ENCODE data around the gene ACOX3.

The ACOX3 gene

DNA sequence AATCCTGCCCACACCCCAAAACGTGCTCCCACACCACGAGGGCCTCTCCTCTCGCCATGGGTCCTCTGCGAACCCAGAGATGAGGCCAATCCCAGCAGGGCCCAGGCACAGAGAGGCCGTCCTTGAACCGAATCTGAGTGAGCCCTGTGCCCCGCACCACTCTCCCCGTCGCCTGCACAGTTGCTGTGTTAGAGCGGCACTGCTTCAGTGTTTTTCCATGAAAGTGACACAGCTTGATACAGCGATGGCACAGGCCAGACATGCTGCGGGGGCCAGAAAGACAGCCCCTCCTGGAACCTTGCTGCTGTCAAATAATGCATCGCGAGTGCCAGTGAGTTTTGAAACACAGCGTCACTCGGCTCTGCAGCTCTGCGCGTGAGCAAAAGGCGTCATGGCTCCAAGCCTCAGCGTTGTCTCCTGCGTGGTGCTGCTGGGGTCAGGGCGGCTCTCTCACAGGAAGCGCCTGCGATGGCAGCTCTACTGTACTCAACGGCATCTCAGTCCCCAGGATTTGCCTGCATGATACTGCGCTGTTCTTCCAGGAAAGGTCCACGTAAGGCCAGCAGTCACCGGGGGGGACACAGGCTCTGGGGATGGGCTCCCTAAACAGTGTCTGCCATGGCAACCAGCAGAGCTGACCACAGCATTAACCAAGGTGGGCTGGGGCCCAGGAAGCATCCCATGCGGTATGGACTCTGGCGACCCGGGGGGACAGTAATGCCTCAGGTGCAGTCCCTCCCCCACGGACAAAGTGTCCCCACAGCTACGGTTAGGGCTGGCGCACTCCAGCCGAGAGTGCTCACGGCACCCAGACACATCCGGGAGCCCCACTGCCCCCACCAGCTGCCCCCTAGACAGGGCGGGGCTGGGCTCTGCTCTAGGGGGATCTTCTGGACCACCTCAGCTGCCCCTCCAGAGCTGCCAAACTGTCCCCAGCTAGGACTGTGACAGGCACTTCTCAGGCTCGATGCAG, 63.1 kb downstream of the ACOX3 start:
- Histone ChIP-seq H3K9me3 (ENCODE audit: control insufficient read depth, low read length) (no peaks in the 10 kb centered on the region), H3K36me3 (ENCODE audit: control insufficient read depth, insufficient read depth, low read length, severe bottlenecking) (peaks cover 18% of the 10 kb centered on the region), H3K4me3 (ENCODE audit: low read length) (no peak overlapping the region), H3K4me1 (ENCODE audit: control insufficient read depth, insufficient read depth, low read length) (no peaks in the 10 kb centered on the region), H3K9ac (ENCODE audit: low read length) (no peak overlapping the region), H3K27me3 (replicated peaks; ENCODE audit: control insufficient read depth, insufficient read depth, low read length) (no peaks in the 10 kb centered on the region)
- no peak for DNase-seq (ENCODE audit: low read depth)

- DNase-seq (ENCODE audit: low read depth): no peak
- Histone ChIP-seq H3K27me3 (replicated peaks; ENCODE audit: control insufficient read depth, insufficient read depth, low read length) (no peaks in the 10 kb centered on the region), H3K9me3 (ENCODE audit: control insufficient read depth, low read length) (no peaks in the 10 kb centered on the region), H3K9ac (ENCODE audit: low read length) (no peak overlapping the region), H3K4me1 (ENCODE audit: control insufficient read depth, insufficient read depth, low read length) (no peaks in the 10 kb centered on the region), H3K36me3 (ENCODE audit: control insufficient read depth, insufficient read depth, low read length, severe bottlenecking) (peaks cover 18% of the 10 kb centered on the region), H3K4me3 (ENCODE audit: low read length) (no peak overlapping the region)
Measured at GRCh38 chr4:8376361-8377102, 64.0 kb downstream of the ACOX3 start.

DNA sequence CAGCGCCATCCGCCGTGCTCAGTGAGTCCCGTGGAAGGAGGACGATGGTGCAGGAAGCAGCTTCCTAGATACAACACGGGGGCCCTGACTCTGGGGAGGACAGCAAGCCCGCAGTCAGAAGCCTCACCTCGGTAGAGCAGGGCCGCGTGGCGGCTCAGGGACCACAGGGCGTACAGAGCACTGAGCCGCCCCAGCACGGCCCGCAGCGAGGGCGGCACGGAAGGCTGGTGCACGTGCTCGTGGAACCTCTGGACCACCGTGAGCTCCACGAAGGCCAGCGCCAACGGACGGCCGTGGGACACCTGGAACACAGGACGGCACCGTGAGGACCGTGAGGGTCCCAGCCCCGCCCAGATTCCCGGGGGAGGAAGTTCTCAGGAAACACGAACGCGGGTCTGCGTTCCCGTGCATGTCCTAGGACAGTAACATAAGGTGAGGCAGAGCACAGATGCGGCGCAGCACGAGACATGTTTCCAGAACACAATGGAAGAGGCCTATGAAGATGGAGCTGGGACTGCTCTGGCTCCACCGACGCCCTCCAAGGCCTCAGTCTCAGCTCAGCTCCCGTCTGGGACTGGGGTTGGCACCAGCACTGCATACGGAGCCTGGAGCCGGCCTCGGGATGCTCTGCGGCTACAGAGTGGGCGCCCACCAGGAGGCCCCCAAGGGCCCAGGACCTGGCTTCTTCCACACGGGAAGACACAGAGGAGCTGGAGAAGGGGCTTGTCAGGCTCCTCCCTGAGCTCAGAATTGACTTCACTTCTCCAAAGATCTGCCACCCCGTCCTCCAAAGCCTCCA, 65.5 kb downstream of the ACOX3 start:
- H3K9me3 ChIP-seq (ENCODE audit: control insufficient read depth, low read length): no peaks in the 10 kb centered on the region
- H3K4me3 ChIP-seq (ENCODE audit: low read length): no peak overlapping the region
- H3K9ac ChIP-seq (ENCODE audit: low read length): no peak overlapping the region
- peaks cover 10% of the 10 kb centered on the region for H3K36me3 ChIP-seq (ENCODE audit: control insufficient read depth, insufficient read depth, low read length, severe bottlenecking)
- no peaks in the 10 kb centered on the region for H3K27me3 ChIP-seq (replicated peaks; ENCODE audit: control insufficient read depth, insufficient read depth, low read length)
- no peak for DNase-seq (ENCODE audit: low read depth)
- no peaks in the 10 kb centered on the region for H3K4me1 ChIP-seq (ENCODE audit: control insufficient read depth, insufficient read depth, low read length)

- H3K4me1 ChIP-seq (ENCODE audit: control insufficient read depth, insufficient read depth, low read length): no peaks in the 10 kb centered on the region
- H3K36me3 ChIP-seq (ENCODE audit: control insufficient read depth, insufficient read depth, low read length, severe bottlenecking): peaks cover 7% of the 10 kb centered on the region
- no peaks in the 10 kb centered on the region for H3K9me3 ChIP-seq (ENCODE audit: control insufficient read depth, low read length)
- no peak for DNase-seq (ENCODE audit: low read depth)
- no peak overlapping the region for H3K4me3 ChIP-seq (ENCODE audit: low read length)
- H3K27me3 ChIP-seq (replicated peaks; ENCODE audit: control insufficient read depth, insufficient read depth, low read length): no peaks in the 10 kb centered on the region
- no peak overlapping the region for H3K9ac ChIP-seq (ENCODE audit: low read length)
Measured at GRCh38 chr4:8373973-8374545, 66.5 kb downstream of the ACOX3 start.

DNA sequence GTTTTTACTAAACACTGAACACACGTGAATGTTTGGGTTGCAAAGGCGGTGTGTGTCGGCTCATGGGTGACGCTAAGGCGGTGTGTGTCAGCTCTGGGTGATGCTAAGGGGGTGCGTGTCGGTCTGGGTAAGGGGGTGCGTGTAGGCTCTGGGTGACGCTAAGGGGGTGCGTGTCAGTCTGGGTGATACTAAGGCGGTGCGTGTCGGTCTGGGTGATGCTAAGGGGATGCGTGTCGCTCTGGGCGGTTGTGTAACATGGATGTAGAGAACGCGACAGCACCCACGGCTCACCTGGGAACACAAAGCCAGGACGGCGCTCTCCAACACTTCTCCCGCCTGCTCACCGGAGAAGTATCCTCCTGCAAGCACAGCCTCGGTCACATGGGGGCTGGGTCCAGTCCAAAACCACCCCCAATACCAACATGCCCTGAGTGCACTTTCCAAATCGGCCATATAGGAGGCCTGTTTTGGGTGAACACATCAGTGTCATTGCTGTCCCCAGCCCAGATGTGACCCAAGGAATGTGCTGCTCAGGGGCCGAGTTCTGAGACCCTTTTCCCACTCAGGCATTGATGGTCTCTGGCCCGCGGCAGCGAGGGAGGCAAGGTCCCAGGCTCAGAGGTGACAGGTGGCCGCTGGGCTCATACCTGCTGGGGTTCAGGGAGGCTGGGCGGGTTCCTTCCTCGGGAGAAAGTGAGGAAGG, 67.1 kb downstream of the ACOX3 start:
- no peak overlapping the region for H3K9ac ChIP-seq (ENCODE audit: low read length)
- DNase-seq (ENCODE audit: low read depth): no peak
- no peaks in the 10 kb centered on the region for H3K9me3 ChIP-seq (ENCODE audit: control insufficient read depth, low read length)
- no peaks in the 10 kb centered on the region for H3K4me1 ChIP-seq (ENCODE audit: control insufficient read depth, insufficient read depth, low read length)
- H3K4me3 ChIP-seq (ENCODE audit: low read length): no peak overlapping the region
- no peaks in the 10 kb centered on the region for H3K27me3 ChIP-seq (replicated peaks; ENCODE audit: control insufficient read depth, insufficient read depth, low read length)
- peaks cover 7% of the 10 kb centered on the region for H3K36me3 ChIP-seq (ENCODE audit: control insufficient read depth, insufficient read depth, low read length, severe bottlenecking)

DNA sequence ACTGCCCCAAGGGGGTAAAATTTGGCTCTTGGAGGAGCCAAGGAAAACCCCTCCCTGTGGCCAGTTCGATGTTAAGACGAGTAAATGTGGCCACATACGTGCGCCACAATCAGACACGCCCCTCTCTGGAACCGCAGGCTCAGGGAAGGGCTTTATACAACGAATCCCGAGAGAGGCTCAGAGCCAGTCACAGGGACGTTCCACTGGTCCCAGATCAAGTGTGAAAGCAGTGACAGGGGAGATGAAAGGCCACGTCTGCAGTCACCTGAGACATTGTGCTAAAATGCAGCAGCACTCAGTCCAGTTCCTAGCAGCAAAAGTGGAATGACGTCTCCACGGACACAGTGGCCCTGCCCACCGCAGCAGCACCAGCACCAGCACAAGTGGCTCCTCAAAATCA, 68.0 kb downstream of the ACOX3 start:
- Histone ChIP-seq H3K9me3 (ENCODE audit: control insufficient read depth, low read length) (no peaks in the 10 kb centered on the region), H3K9ac (ENCODE audit: low read length) (no peak overlapping the region), H3K36me3 (ENCODE audit: control insufficient read depth, insufficient read depth, low read length, severe bottlenecking) (peaks cover 7% of the 10 kb centered on the region), H3K4me1 (ENCODE audit: control insufficient read depth, insufficient read depth, low read length) (no peaks in the 10 kb centered on the region), H3K27me3 (replicated peaks; ENCODE audit: control insufficient read depth, insufficient read depth, low read length) (no peaks in the 10 kb centered on the region), H3K4me3 (ENCODE audit: low read length) (no peak overlapping the region)
- DNase-seq (ENCODE audit: low read depth): no peak

GRCh38 chr4:8371596-8371995, 68.9 kb downstream of the ACOX3 start:
- Histone ChIP-seq H3K9me3 (ENCODE audit: control insufficient read depth, low read length) (no peaks in the 10 kb centered on the region), H3K27me3 (replicated peaks; ENCODE audit: control insufficient read depth, insufficient read depth, low read length) (no peaks in the 10 kb centered on the region), H3K4me1 (ENCODE audit: control insufficient read depth, insufficient read depth, low read length) (no peaks in the 10 kb centered on the region), H3K4me3 (ENCODE audit: low read length) (no peak overlapping the region), H3K9ac (ENCODE audit: low read length) (no peak overlapping the region), H3K36me3 (ENCODE audit: control insufficient read depth, insufficient read depth, low read length, severe bottlenecking) (peaks cover 7% of the 10 kb centered on the region)
- DNase-seq (ENCODE audit: low read depth): no peak

DNA sequence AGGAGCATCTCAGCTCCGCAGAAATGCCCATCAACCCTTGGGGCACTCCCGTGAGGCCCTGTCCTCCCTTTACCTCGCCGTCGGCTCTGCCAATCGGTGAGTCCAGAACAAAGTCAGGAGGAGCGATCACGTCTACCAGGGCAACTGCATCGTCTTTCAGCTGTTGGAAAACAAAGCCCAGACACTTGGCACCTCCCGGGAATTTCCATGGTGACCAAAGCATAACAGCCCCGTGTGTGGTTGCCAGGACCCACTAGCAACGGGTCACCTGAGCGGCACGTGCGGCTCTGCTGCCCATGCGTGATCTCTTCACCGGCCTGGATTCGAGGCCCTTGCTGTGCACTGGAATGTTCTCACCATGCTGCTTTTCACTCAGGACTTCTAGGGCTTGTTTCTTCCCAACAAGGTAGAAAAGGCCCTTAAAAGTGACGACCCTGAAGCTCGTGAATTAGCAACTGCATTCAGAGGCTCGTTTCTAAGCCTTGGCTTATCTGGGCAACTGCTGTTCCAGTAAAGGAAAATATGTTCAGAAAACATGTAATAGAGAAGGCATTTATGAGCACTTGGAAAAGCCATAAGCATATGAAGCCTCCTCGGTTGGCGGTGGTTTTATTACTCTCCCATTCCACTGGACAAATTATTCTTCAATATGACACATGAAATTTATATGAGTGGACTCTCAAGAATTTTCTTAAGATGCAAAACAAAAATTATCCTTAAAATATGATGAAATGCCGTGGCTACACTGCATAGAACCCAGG, 69.5 kb downstream of the ACOX3 start:
- Histone ChIP-seq H3K4me3 (ENCODE audit: low read length) (no peak overlapping the region), H3K9me3 (ENCODE audit: control insufficient read depth, low read length) (no peaks in the 10 kb centered on the region), H3K4me1 (ENCODE audit: control insufficient read depth, insufficient read depth, low read length) (no peaks in the 10 kb centered on the region), H3K36me3 (ENCODE audit: control insufficient read depth, insufficient read depth, low read length, severe bottlenecking) (peaks cover 7% of the 10 kb centered on the region), H3K27me3 (replicated peaks; ENCODE audit: control insufficient read depth, insufficient read depth, low read length) (no peaks in the 10 kb centered on the region), H3K9ac (ENCODE audit: low read length) (no peak overlapping the region)
- DNase-seq (ENCODE audit: low read depth): no peak

DNA sequence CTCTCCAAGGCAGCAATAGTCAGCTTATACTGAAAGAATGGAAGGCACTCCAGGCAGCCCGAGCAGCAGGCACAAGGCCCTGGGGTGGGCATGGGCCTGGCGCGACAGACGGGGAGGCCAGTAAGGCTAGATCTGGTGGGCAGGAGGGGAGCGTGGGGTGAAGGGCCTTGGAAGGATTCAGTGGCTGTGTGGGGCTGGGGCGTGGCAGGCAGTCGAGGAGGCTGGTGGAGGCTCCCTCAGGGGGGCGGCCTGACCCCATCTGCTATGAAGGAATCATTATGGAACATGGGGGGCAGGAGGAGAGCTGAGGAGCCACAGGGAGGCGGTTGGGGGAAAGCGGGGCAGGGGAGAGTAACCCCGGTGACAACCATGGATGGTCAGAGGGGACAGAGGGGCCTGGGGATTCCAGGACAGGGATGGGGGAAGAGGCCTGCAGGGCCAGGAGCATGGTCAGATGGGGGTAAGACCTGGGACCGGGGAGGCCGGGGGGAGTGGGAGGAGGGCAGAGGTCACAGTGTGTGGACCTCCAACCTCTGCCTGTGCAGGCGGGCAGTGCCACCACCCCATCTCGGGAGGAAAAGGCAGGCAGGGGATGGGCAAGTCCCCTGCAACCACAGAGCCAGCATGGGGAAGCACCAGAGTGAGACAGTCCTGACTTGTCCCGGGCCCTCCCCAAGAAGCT, 70.3 kb downstream of the ACOX3 start:
- no peak for DNase-seq (ENCODE audit: low read depth)
- H3K9ac ChIP-seq (ENCODE audit: low read length): no peak overlapping the region
- no peaks in the 10 kb centered on the region for H3K27me3 ChIP-seq (replicated peaks; ENCODE audit: control insufficient read depth, insufficient read depth, low read length)
- H3K4me3 ChIP-seq (ENCODE audit: low read length): no peak overlapping the region
- peaks cover 8% of the 10 kb centered on the region for H3K36me3 ChIP-seq (ENCODE audit: control insufficient read depth, insufficient read depth, low read length, severe bottlenecking)
- no peaks in the 10 kb centered on the region for H3K9me3 ChIP-seq (ENCODE audit: control insufficient read depth, low read length)
- H3K4me1 ChIP-seq (ENCODE audit: control insufficient read depth, insufficient read depth, low read length): no peaks in the 10 kb centered on the region

All from adipocyte (in vitro differentiated cells).